ENCODE results near the gene ADGRV1.

ADGRV1 gene

DNA sequence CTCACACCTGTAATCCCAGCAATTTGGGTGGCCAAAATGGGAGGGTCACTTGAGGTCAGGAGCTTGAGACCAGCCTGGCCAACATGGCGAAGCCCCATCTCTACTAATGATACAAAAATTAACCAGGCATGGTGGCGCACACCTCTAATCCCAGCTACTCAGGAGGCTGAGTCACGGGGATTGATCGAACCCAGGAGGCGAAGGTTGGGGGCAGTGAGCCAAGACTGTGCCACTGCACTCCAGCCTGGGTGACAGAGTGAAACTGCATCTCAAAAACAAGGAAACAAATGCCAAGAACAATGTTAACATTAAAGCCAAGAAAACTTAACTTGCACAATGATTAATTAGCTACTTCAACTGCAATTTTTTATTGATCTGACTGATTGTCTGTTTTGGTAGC is 621.9 kb downstream of the ADGRV1 start:
- DNase-seq = no peak

DNA sequence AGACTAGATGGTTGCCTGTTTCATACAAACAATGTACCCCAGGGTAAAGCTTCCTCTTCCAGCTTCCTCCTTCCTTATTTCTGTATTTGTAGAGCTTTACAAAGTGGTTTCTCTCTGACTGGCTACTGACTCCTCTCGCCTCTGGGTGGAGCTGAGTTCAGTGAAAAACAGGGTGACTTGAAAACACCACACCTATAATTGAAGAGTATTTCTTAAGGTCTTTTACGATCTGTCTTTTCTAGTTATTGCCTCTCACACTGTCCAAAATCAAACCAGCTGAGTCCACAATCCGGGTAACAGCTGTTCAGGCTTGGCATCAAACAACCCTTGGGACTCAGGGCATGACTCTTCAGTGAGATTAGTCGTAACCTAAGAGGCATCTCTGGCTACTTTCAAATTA is 624.2 kb downstream of the ADGRV1 start:
- DNase-seq = no peak

DNA sequence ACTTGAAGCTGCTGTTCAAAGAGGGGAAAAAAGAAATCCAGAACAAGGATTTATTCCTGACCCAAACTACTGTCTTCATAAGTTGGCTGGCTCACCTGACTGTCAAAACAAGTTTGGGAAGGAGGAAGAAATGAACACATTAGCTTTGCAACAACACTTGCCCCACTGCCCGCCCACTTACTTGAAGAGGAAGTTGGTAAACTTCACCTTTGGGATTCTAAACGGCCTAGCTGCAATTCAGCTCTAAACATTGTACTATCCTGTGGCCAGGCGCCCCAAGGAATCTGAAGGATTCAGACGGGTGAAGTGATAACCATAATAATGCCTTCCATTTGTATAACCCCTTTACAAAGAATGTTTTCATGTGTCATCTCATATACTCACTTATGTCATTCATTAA is 625.1 kb downstream of the ADGRV1 start:
- DNase-seq = no peak

- DNase-seq = no peak
Measured at GRCh38 chr5:91186101-91186500, 627.5 kb downstream of the ADGRV1 start.

DNA sequence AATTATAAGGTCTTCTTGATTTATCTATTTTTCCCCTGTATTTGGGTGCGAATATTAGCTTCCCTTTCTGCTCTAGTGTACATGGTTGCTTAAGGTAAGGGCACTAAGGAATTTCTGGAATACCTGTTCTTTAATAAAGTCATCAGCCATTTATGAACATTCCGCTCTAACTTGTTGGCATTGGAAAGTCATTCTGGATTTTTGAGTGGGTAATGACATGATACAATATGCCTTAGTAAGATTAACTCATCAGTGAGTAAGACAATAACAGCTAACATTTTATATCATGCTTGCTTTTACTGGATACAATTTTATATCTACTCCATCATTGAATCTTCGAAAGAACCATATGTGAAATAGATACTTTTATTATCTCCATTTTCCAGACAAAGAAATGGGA is 628.4 kb downstream of the ADGRV1 start:
- DNase-seq = no peak

- DNase-seq = no peak
Measured at GRCh38 chr5:91188755-91189154, 630.2 kb downstream of the ADGRV1 start.

DNA sequence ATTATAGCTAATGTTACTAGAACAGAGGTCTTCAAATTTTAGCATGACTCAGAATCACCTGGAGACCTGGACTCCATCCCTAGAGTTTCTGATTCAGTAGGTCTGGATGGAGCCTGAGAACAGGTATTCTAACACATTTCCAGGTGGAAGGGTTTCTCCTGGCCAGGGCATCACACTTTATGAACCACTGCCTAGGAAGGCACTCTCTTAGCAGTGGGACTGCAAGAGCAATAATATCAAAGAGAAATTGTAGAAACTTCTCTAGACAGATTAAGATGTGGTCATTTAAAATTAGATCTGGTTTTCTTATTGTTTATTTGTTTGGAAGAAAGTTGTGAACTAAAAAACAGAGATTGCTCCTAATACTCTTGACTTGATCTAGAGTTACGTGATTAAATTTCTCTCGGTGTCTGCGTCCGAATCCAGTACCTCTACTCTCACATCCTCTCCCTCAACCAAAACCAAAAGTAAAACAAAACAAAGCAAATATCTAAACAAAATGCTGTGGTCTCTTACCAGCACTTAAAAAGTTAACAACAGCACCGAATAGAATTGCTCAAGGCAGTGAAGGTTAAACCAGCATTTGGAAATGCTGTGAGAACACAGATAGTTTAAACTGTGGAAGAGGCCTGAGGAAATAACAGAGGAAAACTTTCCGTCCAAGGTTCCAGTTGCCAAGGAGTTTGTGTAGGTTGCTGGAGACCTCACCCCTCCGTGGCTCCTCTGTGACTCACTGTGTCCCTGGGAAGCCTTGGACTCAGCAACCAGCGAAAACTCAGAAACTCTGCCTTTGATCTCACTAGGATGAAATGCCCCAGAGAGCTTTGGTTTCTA is 631.1 kb downstream of the ADGRV1 start:
- DNase-seq = no peak

GRCh38 chr5:91190314-91190690 is 631.7 kb downstream of the ADGRV1 start:
- no peak for DNase-seq

- DNase-seq = no peak
Measured at GRCh38 chr5:91194824-91195381, 636.3 kb downstream of the ADGRV1 start.

- DNase-seq = no peak
Measured at GRCh38 chr5:91200692-91201091, 642.1 kb downstream of the ADGRV1 start.

- DNase-seq = no peak
Measured at GRCh38 chr5:91206103-91206502, 647.5 kb downstream of the ADGRV1 start.

GRCh38 chr5:91206734-91207133 is 648.1 kb downstream of the ADGRV1 start:
- no peak for DNase-seq

DNA sequence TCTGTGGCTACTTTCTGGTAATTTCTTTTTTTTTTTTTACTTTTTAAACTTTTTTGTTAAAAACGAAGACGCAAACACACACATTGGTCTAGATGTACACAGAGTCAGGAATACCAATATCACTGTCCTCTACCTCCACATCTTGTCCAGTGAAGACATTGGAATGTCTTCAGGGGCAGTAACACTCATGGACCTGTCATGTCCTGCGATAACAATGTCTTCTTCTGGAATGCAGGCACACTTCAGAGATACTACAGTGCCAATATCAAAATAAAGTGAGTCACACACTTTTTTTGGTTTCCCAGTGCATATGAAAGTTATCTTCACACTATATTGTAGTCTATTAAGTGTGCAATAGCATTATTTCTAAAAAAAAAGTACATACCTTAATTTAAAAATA is 648.7 kb downstream of the ADGRV1 start:
- no peak for DNase-seq

- no peak for DNase-seq
Measured at GRCh38 chr5:91211997-91212713, 653.6 kb downstream of the ADGRV1 start.

DNA sequence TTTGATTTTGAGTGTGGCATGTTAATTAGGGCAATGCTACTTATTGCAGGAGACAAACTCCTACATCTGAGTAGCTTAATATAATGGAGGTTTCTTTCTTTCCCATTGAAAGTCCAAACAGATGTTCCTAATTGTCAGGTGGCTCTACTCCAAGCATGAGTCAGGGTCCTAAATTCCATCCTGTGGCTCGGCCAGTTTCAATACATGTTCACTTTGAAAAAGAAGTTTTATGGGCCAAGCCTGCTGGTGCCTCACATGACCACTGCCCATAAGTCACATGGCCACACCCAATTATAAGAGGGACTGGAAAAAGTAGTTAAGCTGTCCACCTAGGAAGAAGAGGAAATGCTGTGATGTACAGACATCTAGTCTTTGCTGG is 654.1 kb downstream of the ADGRV1 start:
- no peak for DNase-seq
